ENCODE measurements around the gene BBOX1. TPM values are rescaled to one million over a fixed set of nuclear protein-coding genes. Genes with fewer than 3 reads are reported as not detected.

The BBOX1 gene
- polyA plus RNA-seq, 2 of the 4 experiments (the other 2 are of a cell fraction) = not detected

DNA sequence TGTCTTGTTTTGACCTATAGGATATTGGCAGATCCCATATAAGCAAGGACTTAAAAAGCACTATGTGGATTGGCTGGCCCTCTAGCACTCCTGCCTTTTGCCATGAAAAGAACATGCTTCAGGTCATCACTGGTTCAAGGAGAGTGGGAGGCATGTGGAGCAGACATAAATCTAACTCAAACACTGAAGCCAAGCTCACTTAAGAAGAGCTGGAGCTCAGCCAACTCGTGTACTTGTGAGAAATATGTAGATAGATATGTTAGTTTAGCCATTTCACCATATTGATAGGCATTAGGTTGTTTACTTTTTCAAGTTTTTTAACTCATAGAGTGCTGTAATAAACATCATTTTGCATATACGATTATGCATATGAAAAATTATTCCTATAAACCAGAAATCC lies 19.9 kb upstream of the BBOX1 start:
- no peak for DNase-seq (ENCODE audit: low read depth in 1 of 2, low spot score in 1 of 2)
- Histone ChIP-seq H3K4me1 (no peaks in the 10 kb centered on the region), H3K4me2 (no peak overlapping the region), H3K27ac (no peak overlapping the region), H3K9me3 (no peaks in the 10 kb centered on the region), H3K4me3 (no peak overlapping the region)
- 1% methylated on average over 2 of the region's 2 CpGs for WGBS (ENCODE audit: missing lambda C conversion rate)
- no peak for ATAC-seq
- TF ChIP-seq ZNF302 (CRISPR knock-in tag; IDR thresholded peaks at IDR 0.05) = no peak
- no peak for TF ChIP-seq ZFP36 (IDR thresholded peaks at IDR 0.05; ENCODE audit: borderline replicate concordance, partially characterized antibody)
- TF ChIP-seq CBX2 (IDR thresholded peaks at IDR 0.05; ENCODE audit: borderline replicate concordance, low read depth) = no peak
- TF ChIP-seq CHD4 (IDR thresholded peaks at IDR 0.05; ENCODE audit: borderline replicate concordance) = no peak
- no peak for TF ChIP-seq PBX3 (IDR thresholded peaks at IDR 0.05)
- no peak for TF ChIP-seq EHMT2 (IDR thresholded peaks at IDR 0.05; ENCODE audit: low read depth)
- no peak for TF ChIP-seq RAD21 (conservative IDR thresholded peaks at IDR 0.05 in 1 of 2, IDR thresholded peaks at IDR 0.05 in 1 of 2)
- no peak for TF ChIP-seq FOXS1 (CRISPR knock-in tag; IDR thresholded peaks at IDR 0.05)
- TF ChIP-seq RFX5 (IDR thresholded peaks at IDR 0.05) = no peak
- TF ChIP-seq RARB (CRISPR knock-in tag; IDR thresholded peaks at IDR 0.05) = no peak
- TF ChIP-seq PHF8 (IDR thresholded peaks at IDR 0.05; ENCODE audit: borderline replicate concordance, low read depth) = no peak
- no peak for TF ChIP-seq ZSCAN20 (CRISPR knock-in tag; IDR thresholded peaks at IDR 0.05)
- TF ChIP-seq HOXA7 (CRISPR knock-in tag; IDR thresholded peaks at IDR 0.05) = no peak
- FAIRE-seq = no peak
- POLR2A ChIA-PET = no interaction called here
- CTCF ChIA-PET = no interaction called here

- Histone ChIP-seq H3K9me3 (no peaks in the 10 kb centered on the region), H3K4me1 (no peaks in the 10 kb centered on the region), H3K4me2 (no peak overlapping the region), H3K27ac (no peak overlapping the region), H3K4me3 (no peak overlapping the region)
- DNase-seq (ENCODE audit: low read depth in 1 of 2, low spot score in 1 of 2) (no peak), FAIRE-seq (no peak), ATAC-seq (no peak)
- WGBS (ENCODE audit: missing lambda C conversion rate) = 7% methylated on average over 1 of the region's 1 CpG
- ChIA-PET POLR2A (no interaction called here), CTCF (no interaction called here)
- TF ChIP-seq FOSB (CRISPR knock-in tag; IDR thresholded peaks at IDR 0.05) (no peak), PHF8 (IDR thresholded peaks at IDR 0.05; ENCODE audit: borderline replicate concordance, low read depth) (no peak), JUNB (IDR thresholded peaks at IDR 0.05) (no peak), ATOH8 (CRISPR knock-in tag; IDR thresholded peaks at IDR 0.05; ENCODE audit: low read depth) (no peak), GATA3 (IDR thresholded peaks at IDR 0.05; ENCODE audit: borderline replicate concordance) (no peak), ZC3H11A (IDR thresholded peaks at IDR 0.05) (no peak), ELK1 (IDR thresholded peaks at IDR 0.05; ENCODE audit: low read depth, low read length) (no peak), CEBPB (IDR thresholded peaks at IDR 0.05) (no peak), NFE2L2 (conservative IDR thresholded peaks at IDR 0.05; ENCODE audit: low read length) (no peak), RARB (CRISPR knock-in tag; IDR thresholded peaks at IDR 0.05) (no peak)
- TF ChIP-seq, protein P1, sequence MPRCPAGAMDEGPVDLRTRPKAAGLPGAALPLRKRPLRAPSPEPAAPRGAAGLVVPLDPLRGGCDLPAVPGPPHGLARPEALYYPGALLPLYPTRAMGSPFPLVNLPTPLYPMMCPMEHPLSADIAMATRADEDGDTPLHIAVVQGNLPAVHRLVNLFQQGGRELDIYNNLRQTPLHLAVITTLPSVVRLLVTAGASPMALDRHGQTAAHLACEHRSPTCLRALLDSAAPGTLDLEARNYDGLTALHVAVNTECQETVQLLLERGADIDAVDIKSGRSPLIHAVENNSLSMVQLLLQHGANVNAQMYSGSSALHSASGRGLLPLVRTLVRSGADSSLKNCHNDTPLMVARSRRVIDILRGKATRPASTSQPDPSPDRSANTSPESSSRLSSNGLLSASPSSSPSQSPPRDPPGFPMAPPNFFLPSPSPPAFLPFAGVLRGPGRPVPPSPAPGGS (IDR thresholded peaks at IDR 0.05) = no peak
Observed at GRCh38 chr11:27022659-27023251, 17.9 kb upstream of the BBOX1 start.
